A673 (cell line): ENCODE measurements around the gene SRRT.

Experiments
- CTCF ChIP-seq: fragments of 300-800, 200-600 bp; sonication (generic); conservative IDR thresholded peaks from 2 replicates; pipeline ENCODE4 v1.5.1; 2017; ENCODE audit warnings: low read depth, mild to moderate bottlenecking, antibody characterized with exemption, low read length, moderate library complexity, mixed read lengths
- EZH2 ChIP-seq: fragments of 200-600 bp; sonication (generic); IDR thresholded peaks from 2 replicates; pipeline ENCODE4 v1.6.1; 2017; ENCODE audit warnings: borderline replicate concordance, low read depth, mild to moderate bottlenecking, mixed read lengths, antibody characterized with exemption, low read length; ENCODE audit not compliant: poor library complexity, severe bottlenecking

GRCh38 chr7:100888291-100888987 lies 13.5 kb downstream of the SRRT start:
- TF ChIP-seq CTCF: no peak
- no peak for TF ChIP-seq EZH2
